ENCODE data around the gene SCYGR4.

Gene SCYGR4

GRCh38 chr2:227615906-227616305, 1.4 kb upstream of the SCYGR4 start:
- Histone ChIP-seq H3K27me3 (ENCODE audit: control insufficient read depth, insufficient read depth, low read length) (no peaks in the 10 kb centered on the region), H3K4me1 (ENCODE audit: control insufficient read depth, insufficient read depth, low read length) (no peaks in the 10 kb centered on the region), H3K4me3 (ENCODE audit: low read length) (no peak overlapping the region), H3K9me3 (ENCODE audit: control insufficient read depth, low read length) (no peaks in the 10 kb centered on the region), H3K9ac (ENCODE audit: low read length) (no peak overlapping the region), H3K36me3 (ENCODE audit: control insufficient read depth, insufficient read depth, low read length) (no peaks in the 10 kb centered on the region)

DNA sequence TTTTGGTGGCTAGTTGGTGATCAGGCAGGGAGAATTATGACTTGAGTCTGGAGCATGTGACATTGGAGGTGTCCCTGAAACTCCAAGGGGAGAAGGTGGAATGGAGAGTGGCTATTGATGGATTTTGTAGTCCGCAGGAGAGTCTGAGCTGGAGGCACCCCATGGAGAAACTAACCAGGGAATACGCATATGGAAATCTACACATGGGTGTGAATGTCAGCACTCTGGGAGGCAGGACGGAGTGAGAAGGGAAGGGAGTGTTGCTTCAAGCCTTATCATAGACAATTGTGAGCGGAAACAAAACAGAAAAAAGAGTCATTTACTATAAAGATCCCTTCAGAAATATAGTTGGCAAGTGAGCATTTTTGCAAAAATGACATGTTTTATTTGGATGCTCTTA, 667 bp upstream of the SCYGR4 start:
- Histone ChIP-seq H3K9me3 (ENCODE audit: control insufficient read depth, low read length) (no peaks in the 10 kb centered on the region), H3K36me3 (ENCODE audit: control insufficient read depth, insufficient read depth, low read length) (no peaks in the 10 kb centered on the region), H3K9ac (ENCODE audit: low read length) (no peak overlapping the region), H3K4me3 (ENCODE audit: low read length) (no peak overlapping the region), H3K27me3 (ENCODE audit: control insufficient read depth, insufficient read depth, low read length) (no peaks in the 10 kb centered on the region), H3K4me1 (ENCODE audit: control insufficient read depth, insufficient read depth, low read length) (no peaks in the 10 kb centered on the region)

DNA sequence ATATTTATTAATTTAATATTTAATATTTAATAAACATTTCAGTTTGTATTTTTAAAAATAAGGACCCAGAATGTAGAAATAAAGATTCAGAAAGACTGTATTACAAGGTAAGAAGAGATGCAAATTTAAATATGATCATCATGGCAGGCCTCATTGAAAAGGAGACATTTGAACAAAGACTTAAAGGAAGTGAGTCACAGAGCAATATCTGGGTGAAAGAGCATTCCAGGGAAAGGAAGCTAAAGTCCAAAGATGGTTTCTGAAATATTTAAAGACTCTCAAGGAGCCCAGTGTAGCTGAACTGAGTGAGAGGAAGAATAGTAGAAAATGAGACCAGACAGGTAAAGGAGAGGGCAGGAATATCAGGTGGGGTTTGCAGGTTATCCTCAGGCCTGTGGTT, 5.9 kb downstream of the SCYGR4 start:
- Histone ChIP-seq H3K36me3 (ENCODE audit: control insufficient read depth, insufficient read depth, low read length) (no peaks in the 10 kb centered on the region), H3K27me3 (ENCODE audit: control insufficient read depth, insufficient read depth, low read length) (no peaks in the 10 kb centered on the region), H3K9me3 (ENCODE audit: control insufficient read depth, low read length) (no peaks in the 10 kb centered on the region), H3K4me3 (ENCODE audit: low read length) (no peak overlapping the region), H3K4me1 (ENCODE audit: control insufficient read depth, insufficient read depth, low read length) (no peaks in the 10 kb centered on the region), H3K9ac (ENCODE audit: low read length) (no peak overlapping the region)

GRCh38 chr2:227625420-227625819, 8.1 kb downstream of the SCYGR4 start:
- Histone ChIP-seq H3K9ac (ENCODE audit: low read length) (no peak overlapping the region), H3K9me3 (ENCODE audit: control insufficient read depth, low read length) (no peaks in the 10 kb centered on the region), H3K4me3 (ENCODE audit: low read length) (no peak overlapping the region), H3K36me3 (ENCODE audit: control insufficient read depth, insufficient read depth, low read length) (no peaks in the 10 kb centered on the region), H3K27me3 (ENCODE audit: control insufficient read depth, insufficient read depth, low read length) (peaks cover 4% of the 10 kb centered on the region), H3K4me1 (ENCODE audit: control insufficient read depth, insufficient read depth, low read length) (no peaks in the 10 kb centered on the region)

- H3K4me1 ChIP-seq (ENCODE audit: control insufficient read depth, insufficient read depth, low read length), result no peaks in the 10 kb centered on the region
- no peaks in the 10 kb centered on the region for H3K9me3 ChIP-seq (ENCODE audit: control insufficient read depth, low read length)
- H3K4me3 ChIP-seq (ENCODE audit: low read length), result no peak overlapping the region
- H3K36me3 ChIP-seq (ENCODE audit: control insufficient read depth, insufficient read depth, low read length), result no peaks in the 10 kb centered on the region
- H3K9ac ChIP-seq (ENCODE audit: low read length), result no peak overlapping the region
- H3K27me3 ChIP-seq (ENCODE audit: control insufficient read depth, insufficient read depth, low read length), result peaks cover 4% of the 10 kb centered on the region
Observed at GRCh38 chr2:227626580-227627151, 9.4 kb downstream of the SCYGR4 start.

GRCh38 chr2:227627769-227628168, 10.5 kb downstream of the SCYGR4 start:
- Histone ChIP-seq H3K27me3 (ENCODE audit: control insufficient read depth, insufficient read depth, low read length) (peaks cover 4% of the 10 kb centered on the region), H3K36me3 (ENCODE audit: control insufficient read depth, insufficient read depth, low read length) (no peaks in the 10 kb centered on the region), H3K9me3 (ENCODE audit: control insufficient read depth, low read length) (no peaks in the 10 kb centered on the region), H3K4me1 (ENCODE audit: control insufficient read depth, insufficient read depth, low read length) (no peaks in the 10 kb centered on the region), H3K9ac (ENCODE audit: low read length) (no peak overlapping the region), H3K4me3 (ENCODE audit: low read length) (no peak overlapping the region)

DNA sequence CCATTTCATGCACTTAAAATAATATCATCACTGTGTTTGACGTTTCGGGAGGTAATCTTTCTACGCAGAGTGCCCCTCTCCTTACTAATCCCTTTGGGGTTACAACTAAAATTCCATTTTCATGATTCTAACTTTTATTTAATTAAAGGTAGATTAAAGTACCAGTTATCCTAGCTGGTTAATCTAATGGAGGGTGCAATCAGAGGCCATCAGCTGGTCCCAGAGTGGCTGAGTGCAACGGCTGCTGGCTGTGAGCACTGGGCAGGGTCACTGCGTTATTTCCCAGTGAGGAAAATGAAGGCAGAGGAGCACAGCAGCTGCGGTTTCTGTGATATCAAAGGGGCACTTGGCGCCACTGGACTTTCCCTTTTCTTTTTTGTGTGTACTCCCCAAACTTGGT, 12.1 kb downstream of the SCYGR4 start:
- H3K4me3 ChIP-seq (ENCODE audit: low read length), result no peak overlapping the region
- H3K36me3 ChIP-seq (ENCODE audit: control insufficient read depth, insufficient read depth, low read length), result no peaks in the 10 kb centered on the region
- H3K27me3 ChIP-seq (ENCODE audit: control insufficient read depth, insufficient read depth, low read length), result peaks cover 4% of the 10 kb centered on the region
- H3K4me1 ChIP-seq (ENCODE audit: control insufficient read depth, insufficient read depth, low read length), result no peaks in the 10 kb centered on the region
- no peaks in the 10 kb centered on the region for H3K9me3 ChIP-seq (ENCODE audit: control insufficient read depth, low read length)
- H3K9ac ChIP-seq (ENCODE audit: low read length), result no peak overlapping the region

DNA sequence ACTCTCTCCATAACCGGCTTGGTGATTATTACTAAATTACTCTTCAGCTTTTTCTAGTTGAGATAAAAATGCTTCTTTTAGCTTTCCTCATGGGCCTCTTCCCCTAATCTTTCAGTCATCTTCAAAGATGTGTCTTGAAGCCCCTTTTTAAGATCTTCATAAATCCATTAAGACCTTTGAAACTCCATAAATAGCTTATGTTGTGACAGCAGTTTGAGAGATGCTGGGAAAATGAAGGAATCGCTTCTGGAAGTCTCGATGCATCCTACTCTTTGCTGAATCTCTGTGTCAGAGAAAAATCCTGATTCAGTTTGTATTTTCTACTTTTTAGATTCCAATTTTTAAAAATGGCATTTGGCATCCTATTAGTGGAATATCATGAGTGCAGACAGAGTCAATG, 13.0 kb downstream of the SCYGR4 start:
- Histone ChIP-seq H3K9me3 (ENCODE audit: control insufficient read depth, low read length) (no peaks in the 10 kb centered on the region), H3K4me1 (ENCODE audit: control insufficient read depth, insufficient read depth, low read length) (no peaks in the 10 kb centered on the region), H3K36me3 (ENCODE audit: control insufficient read depth, insufficient read depth, low read length) (no peaks in the 10 kb centered on the region), H3K27me3 (ENCODE audit: control insufficient read depth, insufficient read depth, low read length) (peaks cover 4% of the 10 kb centered on the region), H3K9ac (ENCODE audit: low read length) (no peak overlapping the region), H3K4me3 (ENCODE audit: low read length) (no peak overlapping the region)

DNA sequence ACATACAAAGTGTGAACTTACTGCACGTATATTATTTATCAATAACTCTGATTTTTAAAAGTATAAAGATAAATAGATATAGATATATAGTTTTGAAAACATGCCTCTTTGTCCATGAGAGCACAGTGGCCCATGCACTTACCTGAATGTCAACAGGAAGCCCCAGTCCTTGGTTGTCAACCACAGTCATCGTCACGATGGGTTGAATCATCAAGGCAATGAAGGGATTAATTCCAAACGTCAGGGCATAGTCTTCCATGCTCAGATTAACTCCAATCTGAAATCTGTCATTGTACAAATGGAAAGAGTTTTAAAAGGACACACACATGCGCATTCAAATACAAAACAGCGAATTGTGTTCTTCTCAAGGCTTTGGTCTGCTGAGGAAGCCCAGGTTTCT, 15.5 kb downstream of the SCYGR4 start:
- H3K9ac ChIP-seq (ENCODE audit: low read length), result no peak overlapping the region
- H3K36me3 ChIP-seq (ENCODE audit: control insufficient read depth, insufficient read depth, low read length), result no peaks in the 10 kb centered on the region
- peaks cover 4% of the 10 kb centered on the region for H3K27me3 ChIP-seq (ENCODE audit: control insufficient read depth, insufficient read depth, low read length)
- H3K4me3 ChIP-seq (ENCODE audit: low read length), result no peak overlapping the region
- no peaks in the 10 kb centered on the region for H3K9me3 ChIP-seq (ENCODE audit: control insufficient read depth, low read length)
- no peaks in the 10 kb centered on the region for H3K4me1 ChIP-seq (ENCODE audit: control insufficient read depth, insufficient read depth, low read length)

DNA sequence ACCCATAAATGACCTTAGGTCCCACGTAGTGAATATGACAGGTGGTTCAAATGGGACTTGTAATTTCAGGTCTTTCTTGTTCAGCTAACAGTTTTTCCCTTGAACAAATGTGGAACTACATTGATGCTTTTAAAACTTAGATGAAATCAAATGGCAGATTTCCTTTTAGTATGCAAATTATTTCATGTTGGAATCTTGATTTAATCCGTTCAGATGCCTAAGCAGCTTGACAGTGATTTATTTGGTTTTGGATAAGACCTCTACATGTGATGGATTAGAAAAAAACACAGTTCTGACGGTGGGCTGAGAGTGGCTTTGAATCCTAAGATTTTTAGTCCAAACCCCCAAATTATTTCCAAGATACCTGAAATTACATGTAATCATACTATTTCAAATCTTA, 16.9 kb downstream of the SCYGR4 start:
- Histone ChIP-seq H3K9ac (ENCODE audit: low read length) (no peak overlapping the region), H3K4me1 (ENCODE audit: control insufficient read depth, insufficient read depth, low read length) (no peaks in the 10 kb centered on the region), H3K36me3 (ENCODE audit: control insufficient read depth, insufficient read depth, low read length) (no peaks in the 10 kb centered on the region), H3K4me3 (ENCODE audit: low read length) (no peak overlapping the region), H3K9me3 (ENCODE audit: control insufficient read depth, low read length) (no peaks in the 10 kb centered on the region), H3K27me3 (ENCODE audit: control insufficient read depth, insufficient read depth, low read length) (peaks cover 1% of the 10 kb centered on the region)

GRCh38 chr2:227642656-227643055, 25.4 kb downstream of the SCYGR4 start:
- Histone ChIP-seq H3K36me3 (ENCODE audit: control insufficient read depth, insufficient read depth, low read length) (no peaks in the 10 kb centered on the region), H3K9ac (ENCODE audit: low read length) (no peak overlapping the region), H3K27me3 (ENCODE audit: control insufficient read depth, insufficient read depth, low read length) (no peaks in the 10 kb centered on the region), H3K4me3 (ENCODE audit: low read length) (no peak overlapping the region), H3K4me1 (ENCODE audit: control insufficient read depth, insufficient read depth, low read length) (no peaks in the 10 kb centered on the region), H3K9me3 (ENCODE audit: control insufficient read depth, low read length) (no peaks in the 10 kb centered on the region)

DNA sequence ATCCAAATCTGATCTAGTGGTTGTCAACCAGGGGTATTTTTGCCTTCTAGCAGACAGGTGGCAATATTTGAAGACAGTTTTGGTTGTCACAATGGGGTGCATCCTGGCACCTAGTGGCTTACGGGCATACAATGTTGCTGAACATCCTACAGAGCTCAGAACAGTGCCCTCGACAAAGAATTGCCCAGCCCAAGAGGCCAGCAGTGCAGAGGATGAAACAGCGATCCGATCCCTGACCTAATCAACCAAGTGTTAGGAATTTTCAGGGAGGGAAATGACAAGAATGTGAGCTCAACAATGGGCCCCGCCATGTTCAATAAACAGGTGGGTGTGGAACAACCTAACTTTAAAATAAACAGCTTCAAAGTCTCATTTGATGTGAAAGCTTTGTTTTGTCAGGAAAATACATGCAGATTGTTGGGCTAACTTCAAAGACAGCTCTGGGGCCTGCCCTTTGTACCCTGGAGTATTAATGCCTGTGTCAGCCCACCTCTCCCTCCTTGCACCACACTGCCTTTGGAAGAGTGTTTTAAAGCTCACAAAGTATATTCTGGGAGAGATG, 26.8 kb downstream of the SCYGR4 start:
- Histone ChIP-seq H3K9ac (ENCODE audit: low read length) (no peak overlapping the region), H3K4me1 (ENCODE audit: control insufficient read depth, insufficient read depth, low read length) (no peaks in the 10 kb centered on the region), H3K4me3 (ENCODE audit: low read length) (no peak overlapping the region), H3K9me3 (ENCODE audit: control insufficient read depth, low read length) (no peaks in the 10 kb centered on the region), H3K27me3 (ENCODE audit: control insufficient read depth, insufficient read depth, low read length) (no peaks in the 10 kb centered on the region), H3K36me3 (ENCODE audit: control insufficient read depth, insufficient read depth, low read length) (no peaks in the 10 kb centered on the region)

- no peaks in the 10 kb centered on the region for H3K4me1 ChIP-seq (ENCODE audit: control insufficient read depth, insufficient read depth, low read length)
- no peak overlapping the region for H3K4me3 ChIP-seq (ENCODE audit: low read length)
- no peaks in the 10 kb centered on the region for H3K9me3 ChIP-seq (ENCODE audit: control insufficient read depth, low read length)
- no peaks in the 10 kb centered on the region for H3K36me3 ChIP-seq (ENCODE audit: control insufficient read depth, insufficient read depth, low read length)
- H3K27me3 ChIP-seq (ENCODE audit: control insufficient read depth, insufficient read depth, low read length), result no peaks in the 10 kb centered on the region
- H3K9ac ChIP-seq (ENCODE audit: low read length), result no peak overlapping the region
Observed at GRCh38 chr2:227653419-227653818, 36.1 kb downstream of the SCYGR4 start.

All from mucosa of stomach (tissue), 1 donor.